ENCODE results near the gene ARFRP1. TPM values are rescaled to one million over a fixed set of nuclear protein-coding genes. Genes with fewer than 3 reads are reported as not detected.

Gene ARFRP1
- total RNA-seq, 1 donor from 2014 or later, result 66.0 TPM

DNA sequence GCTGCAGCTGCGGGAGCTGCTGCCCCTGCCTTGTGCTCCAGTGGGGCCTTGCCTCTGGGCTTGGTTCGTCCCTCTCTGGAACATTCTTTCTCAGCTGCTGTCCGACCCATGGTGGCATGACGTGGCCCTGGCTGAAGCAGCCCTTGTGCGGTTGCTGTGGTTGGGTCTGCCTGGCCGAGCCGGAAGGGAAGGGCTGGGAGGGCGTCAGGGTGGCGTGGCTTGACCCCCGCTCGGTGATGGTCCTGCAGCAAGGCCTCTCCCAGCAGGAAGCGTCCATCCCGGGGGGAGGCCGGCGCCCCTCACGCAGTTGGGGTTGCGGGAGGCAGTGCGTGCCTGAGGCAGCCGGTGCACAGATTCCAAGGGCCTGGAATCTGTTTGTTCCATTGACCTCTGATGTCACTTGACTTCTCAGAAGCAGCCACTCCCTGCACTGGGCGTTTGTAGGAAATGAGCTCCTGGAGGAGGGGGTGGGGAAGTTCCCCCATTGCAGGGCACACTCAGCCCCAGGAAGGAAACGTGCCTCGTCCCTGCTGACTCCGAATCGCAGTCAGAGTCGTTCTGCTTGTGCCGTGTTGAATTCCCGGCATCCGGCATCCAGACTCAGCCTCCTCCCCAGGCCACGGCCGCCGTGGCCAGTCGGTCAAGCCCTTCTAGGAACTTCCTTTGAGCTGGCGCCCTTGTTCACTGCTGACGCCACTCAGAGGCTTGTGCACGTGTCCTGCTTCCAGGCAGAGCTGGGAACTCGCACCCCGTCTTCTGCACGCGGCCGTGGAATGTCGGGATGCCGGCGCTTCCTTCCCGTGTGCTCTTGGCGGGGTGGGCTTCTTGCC lies 21.1 kb downstream of the ARFRP1 start:
- ATAC-seq (ENCODE audit: low read depth), result peak; percentile 58
- CTCF ChIA-PET, result no interaction called here
- no peak for DNase-seq
- no peak for TF ChIP-seq CTCF (IDR thresholded peaks at IDR 0.05)
- Mint-ChIP-seq H3K27ac (no peak overlapping the region), H3K27me3 (no peaks in the 10 kb centered on the region), H3K36me3 (ENCODE audit: low read depth) (no peaks in the 10 kb centered on the region), H3K4me3 (no peak overlapping the region), H3K4me1 (peaks cover 4% of the 10 kb centered on the region), H3K9me3 (no peaks in the 10 kb centered on the region)
- POLR2A ChIA-PET, result interaction anchor here (0.8 kb wide), 1 partner anchor 12 kb away, joined by 3 read pairs; no protein-coding TSS in a partner anchor
- intact Hi-C loops (cut with micrococcal nuclease), result no loop called here

DNA sequence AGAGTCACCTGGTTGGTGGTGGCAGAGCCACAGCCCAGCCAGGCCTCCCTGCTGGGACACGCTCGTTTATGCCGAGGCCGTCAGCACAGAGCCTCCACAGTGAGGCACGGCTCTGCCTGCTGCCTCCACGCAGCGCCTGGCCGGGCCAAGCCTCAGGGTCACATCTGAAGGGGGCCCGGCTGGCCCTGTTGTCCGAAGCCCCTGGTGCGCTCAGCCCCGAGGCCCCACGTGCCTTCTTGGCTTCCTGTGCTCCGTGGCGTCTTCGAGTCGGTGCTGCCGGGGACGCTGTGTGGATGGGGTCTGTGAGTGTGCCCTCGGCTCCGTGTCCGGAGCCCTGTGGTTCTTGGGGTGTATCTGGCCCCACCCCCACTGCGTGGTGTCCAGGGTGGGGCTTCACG lies 21.7 kb downstream of the ARFRP1 start:
- POLR2A ChIA-PET, result no interaction called here
- no peak for ATAC-seq (ENCODE audit: low read depth)
- H3K4me3 Mint-ChIP-seq, result no peak overlapping the region
- DNase-seq, result no peak
- peaks cover 4% of the 10 kb centered on the region for H3K4me1 Mint-ChIP-seq
- intact Hi-C loops (cut with micrococcal nuclease), result no loop called here
- TF ChIP-seq CTCF (IDR thresholded peaks at IDR 0.05), result no peak
- H3K9me3 Mint-ChIP-seq, result no peaks in the 10 kb centered on the region
- no peaks in the 10 kb centered on the region for H3K27me3 Mint-ChIP-seq
- no peaks in the 10 kb centered on the region for H3K36me3 Mint-ChIP-seq (ENCODE audit: low read depth)
- CTCF ChIA-PET, result no interaction called here
- no peak overlapping the region for H3K27ac Mint-ChIP-seq

- TF ChIP-seq CTCF (IDR thresholded peaks at IDR 0.05), result no peak
- H3K4me1 Mint-ChIP-seq, result peaks cover 4% of the 10 kb centered on the region
- intact Hi-C loops (cut with micrococcal nuclease), result no loop called here
- H3K27ac Mint-ChIP-seq, result no peak overlapping the region
- no peaks in the 10 kb centered on the region for H3K27me3 Mint-ChIP-seq
- ChIA-PET CTCF (no interaction called here), POLR2A (no interaction called here)
- H3K36me3 Mint-ChIP-seq (ENCODE audit: low read depth), result no peaks in the 10 kb centered on the region
- ATAC-seq (ENCODE audit: low read depth) (no peak), DNase-seq (no peak)
- H3K9me3 Mint-ChIP-seq, result no peaks in the 10 kb centered on the region
- no peak overlapping the region for H3K4me3 Mint-ChIP-seq
Measured at GRCh38 chr20:63685269-63686026, 22.3 kb downstream of the ARFRP1 start.

GRCh38 chr20:63682384-63683139 lies 25.2 kb downstream of the ARFRP1 start:
- no peaks in the 10 kb centered on the region for H3K9me3 Mint-ChIP-seq
- CTCF ChIA-PET, result no interaction called here
- TF ChIP-seq CTCF (IDR thresholded peaks at IDR 0.05), result no peak
- no peak overlapping the region for H3K4me3 Mint-ChIP-seq
- DNase-seq (no peak), ATAC-seq (ENCODE audit: low read depth) (no peak)
- no peak overlapping the region for H3K27ac Mint-ChIP-seq
- H3K4me1 Mint-ChIP-seq, result peaks cover 4% of the 10 kb centered on the region
- POLR2A ChIA-PET, result interaction anchor here (1.0 kb wide), 1 partner anchor 16 kb away, joined by 3 read pairs; no protein-coding TSS in a partner anchor
- intact Hi-C loops (cut with micrococcal nuclease), result no loop called here
- H3K27me3 Mint-ChIP-seq, result no peaks in the 10 kb centered on the region
- peaks cover 4% of the 10 kb centered on the region for H3K36me3 Mint-ChIP-seq (ENCODE audit: low read depth)
